ENCODE results near the gene NDOR1. TPM values are rescaled to one million over a fixed set of nuclear protein-coding genes. Genes with fewer than 3 reads are reported as not detected.

NDOR1 gene
- total RNA-seq, 1 donor from 2014 or later: 22.4 TPM

DNA sequence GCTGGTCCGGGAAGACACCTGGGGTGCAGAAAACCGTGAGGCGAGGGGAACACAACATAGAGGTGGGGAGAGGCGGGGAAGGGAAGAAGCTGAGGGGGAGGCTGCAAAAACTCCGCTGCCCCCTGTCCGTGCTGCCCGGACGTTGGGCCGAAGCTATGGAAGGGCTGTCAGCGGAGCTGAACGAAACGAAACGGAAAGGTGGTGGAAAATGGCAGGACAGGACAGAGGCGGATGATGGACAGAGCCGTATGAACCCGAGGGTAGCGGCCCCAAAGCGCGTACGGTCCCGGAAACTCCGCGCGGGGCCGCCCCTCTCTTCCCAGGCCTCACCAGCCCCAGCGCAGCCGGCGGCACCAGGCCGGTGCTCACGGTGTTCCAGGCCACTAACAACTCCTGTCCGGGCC, 17.4 kb upstream of the NDOR1 start:
- TF ChIP-seq, protein P1, sequence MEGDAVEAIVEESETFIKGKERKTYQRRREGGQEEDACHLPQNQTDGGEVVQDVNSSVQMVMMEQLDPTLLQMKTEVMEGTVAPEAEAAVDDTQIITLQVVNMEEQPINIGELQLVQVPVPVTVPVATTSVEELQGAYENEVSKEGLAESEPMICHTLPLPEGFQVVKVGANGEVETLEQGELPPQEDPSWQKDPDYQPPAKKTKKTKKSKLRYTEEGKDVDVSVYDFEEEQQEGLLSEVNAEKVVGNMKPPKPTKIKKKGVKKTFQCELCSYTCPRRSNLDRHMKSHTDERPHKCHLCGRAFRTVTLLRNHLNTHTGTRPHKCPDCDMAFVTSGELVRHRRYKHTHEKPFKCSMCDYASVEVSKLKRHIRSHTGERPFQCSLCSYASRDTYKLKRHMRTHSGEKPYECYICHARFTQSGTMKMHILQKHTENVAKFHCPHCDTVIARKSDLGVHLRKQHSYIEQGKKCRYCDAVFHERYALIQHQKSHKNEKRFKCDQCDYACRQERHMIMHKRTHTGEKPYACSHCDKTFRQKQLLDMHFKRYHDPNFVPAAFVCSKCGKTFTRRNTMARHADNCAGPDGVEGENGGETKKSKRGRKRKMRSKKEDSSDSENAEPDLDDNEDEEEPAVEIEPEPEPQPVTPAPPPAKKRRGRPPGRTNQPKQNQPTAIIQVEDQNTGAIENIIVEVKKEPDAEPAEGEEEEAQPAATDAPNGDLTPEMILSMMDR (IDR thresholded peaks at IDR 0.05; ENCODE audit: unreplicated experiment): no peak
- DNase-seq (ENCODE audit: low spot score in 2 of 2, unreplicated experiment in 2 of 2): no peak
- peak overlapping the region; percentile 93 for H3K4me3 Mint-ChIP-seq
- peak overlapping the region; percentile 93 for H3K27ac Mint-ChIP-seq
- no peaks in the 10 kb centered on the region for H3K27me3 Mint-ChIP-seq (ENCODE audit: low read depth)
- peaks cover 6% of the 10 kb centered on the region for H3K36me3 Mint-ChIP-seq
- H3K4me1 Mint-ChIP-seq: peaks cover 30% of the 10 kb centered on the region
- no peaks in the 10 kb centered on the region for H3K9me3 Mint-ChIP-seq

DNA sequence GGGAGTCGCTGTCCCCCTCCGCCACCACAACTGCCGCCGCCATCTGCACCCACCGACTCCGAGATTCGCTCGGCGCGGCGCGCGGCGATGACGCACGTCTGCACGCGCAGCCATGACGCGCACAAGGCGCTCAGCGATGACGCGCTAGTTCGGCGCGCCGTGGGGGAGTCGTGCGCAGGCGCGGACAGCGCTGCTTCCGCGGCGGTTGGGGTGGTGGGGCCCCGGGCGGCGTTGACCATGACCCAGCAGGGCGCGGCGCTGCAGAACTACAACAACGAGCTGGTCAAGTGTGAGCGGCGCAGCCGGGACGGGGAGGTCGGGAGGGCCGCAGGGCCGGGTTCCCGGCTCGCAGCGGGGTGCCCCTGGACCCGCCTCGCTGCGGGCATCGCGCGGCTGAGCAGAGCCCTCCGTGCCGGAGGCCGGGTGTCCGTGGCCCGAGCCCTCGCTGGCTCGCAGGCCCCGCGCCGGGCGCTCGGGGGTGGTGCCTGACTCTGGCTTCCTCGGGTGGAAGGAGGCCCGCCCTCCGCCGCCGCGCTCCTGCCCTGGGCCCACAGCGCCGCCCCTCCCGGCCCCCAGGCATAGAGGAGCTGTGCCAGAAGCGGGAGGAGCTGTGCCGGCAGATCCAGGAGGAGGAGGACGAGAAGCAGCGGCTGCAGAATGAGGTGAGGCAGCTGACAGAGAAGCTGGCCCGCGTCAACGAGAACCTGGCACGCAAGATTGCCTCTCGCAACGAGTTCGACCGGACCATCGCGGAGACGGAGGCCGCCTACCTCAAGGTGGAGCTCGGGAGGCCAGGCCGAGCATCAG, 16.8 kb upstream of the NDOR1 start, which contains the start of the genes ANAPC2 and SSNA1:
TSS of gene ANAPC2 (minus strand) at position 71 of the 807 bp plus-strand sequence. CDS start at position 43, 28 bp downstream.
TSS of gene SSNA1 (plus strand) at position 187 of the 807 bp plus-strand sequence. CDS start at position 238, 51 bp downstream.
- TF ChIP-seq, protein P1 (IDR thresholded peaks at IDR 0.05; ENCODE audit: unreplicated experiment): peak; percentile 12
- Mint-ChIP-seq H3K4me3 (peak within 1 kb of the TSS; percentile 94), H3K27ac (peak within 1 kb of the TSS; percentile 98), H3K9me3 (no peaks in the 10 kb centered on the region), H3K36me3 (peaks cover 3% of the 10 kb centered on the region), H3K4me1 (peaks cover 30% of the 10 kb centered on the region), H3K27me3 (ENCODE audit: low read depth) (no peaks in the 10 kb centered on the region)
- DNase-seq (ENCODE audit: low spot score in 2 of 2, unreplicated experiment in 2 of 2): peak; percentile 92 to 98

DNA sequence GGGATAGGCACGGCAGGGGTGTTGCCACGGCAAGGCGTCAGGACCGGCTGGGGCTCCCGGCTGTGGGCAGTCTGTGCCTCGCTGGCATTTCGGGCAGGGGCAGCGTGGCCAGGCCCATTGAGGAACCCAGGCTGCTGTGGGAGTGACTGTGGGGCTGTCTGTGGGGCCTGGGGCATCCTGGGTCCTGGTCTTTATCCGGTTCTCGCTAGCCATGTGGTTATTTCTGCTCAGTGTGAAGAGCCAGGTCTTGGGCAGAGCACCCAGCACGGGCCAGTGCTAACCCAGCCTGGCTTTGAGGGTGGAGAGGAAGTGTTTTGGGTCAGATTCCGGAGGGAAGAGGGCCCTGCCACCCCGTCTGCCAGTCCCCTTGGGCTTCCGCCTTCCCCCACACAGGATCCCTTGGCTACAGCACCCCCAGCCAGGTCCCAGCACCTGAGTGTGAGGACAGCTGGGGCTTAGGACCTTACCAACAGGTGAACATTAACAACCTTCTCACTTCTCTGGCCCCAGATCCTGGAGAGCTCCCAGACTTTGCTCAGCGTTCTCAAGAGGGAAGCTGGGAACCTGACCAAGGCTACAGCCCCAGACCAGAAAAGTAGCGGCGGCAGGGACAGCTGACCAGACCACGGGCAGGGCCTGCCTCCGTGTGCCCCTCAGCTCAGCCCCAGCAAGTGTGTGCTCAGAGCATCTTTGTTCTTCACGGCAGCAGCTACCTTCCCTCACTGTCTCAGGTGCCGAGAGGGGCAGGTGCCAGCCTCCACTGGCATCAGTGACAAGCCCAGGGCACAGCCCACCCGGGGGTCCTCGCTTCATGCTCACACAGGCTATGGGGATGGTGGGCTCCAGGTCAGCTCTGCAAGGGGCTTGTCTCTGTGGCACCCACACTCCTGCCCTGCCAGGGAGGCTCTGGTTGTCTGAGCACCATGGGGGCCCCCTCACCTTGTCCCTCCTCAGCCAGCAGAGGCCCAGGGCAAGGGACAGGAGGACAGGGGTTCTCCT, 15.9 kb upstream of the NDOR1 start:
- Mint-ChIP-seq H3K4me1 (peaks cover 30% of the 10 kb centered on the region), H3K36me3 (peaks cover 3% of the 10 kb centered on the region), H3K9me3 (no peaks in the 10 kb centered on the region), H3K27ac (peak overlapping the region; percentile 98), H3K4me3 (peak overlapping the region; percentile 94), H3K27me3 (ENCODE audit: low read depth) (no peaks in the 10 kb centered on the region)
- TF ChIP-seq, protein P1 (IDR thresholded peaks at IDR 0.05; ENCODE audit: unreplicated experiment): no peak
- no peak for DNase-seq (ENCODE audit: low spot score in 2 of 2, unreplicated experiment in 2 of 2)

DNA sequence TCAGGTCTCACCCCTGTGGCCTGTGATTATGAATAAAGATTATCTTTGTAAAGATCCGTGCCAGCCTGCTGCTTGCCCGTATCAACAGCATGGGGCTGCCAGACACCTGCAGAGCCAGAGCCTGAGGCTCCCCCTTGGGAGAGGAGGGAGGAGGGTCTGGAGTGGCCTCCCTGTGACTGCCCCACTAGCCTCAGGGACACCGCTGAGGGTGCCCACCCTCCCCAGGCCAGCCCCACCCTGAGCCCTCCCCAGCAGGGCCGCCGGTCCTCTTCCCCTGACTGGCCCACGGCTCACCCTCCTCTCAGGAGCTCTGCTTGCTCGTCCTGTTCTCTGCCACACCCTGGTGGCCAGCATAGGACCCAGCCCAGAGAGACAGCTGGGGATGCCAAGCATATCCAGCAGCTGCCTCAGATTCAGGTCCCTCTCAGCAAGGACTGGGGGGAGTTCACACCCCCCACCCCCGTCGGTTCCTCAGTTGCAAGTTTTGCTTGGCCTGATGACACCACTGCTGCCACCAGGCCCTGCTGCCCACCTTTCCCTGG, 15.1 kb upstream of the NDOR1 start:
- no peaks in the 10 kb centered on the region for H3K9me3 Mint-ChIP-seq
- no peak for DNase-seq (ENCODE audit: low spot score in 2 of 2, unreplicated experiment in 2 of 2)
- H3K4me3 Mint-ChIP-seq: peak overlapping the region; percentile 94
- H3K4me1 Mint-ChIP-seq: peaks cover 34% of the 10 kb centered on the region
- no peaks in the 10 kb centered on the region for H3K27me3 Mint-ChIP-seq (ENCODE audit: low read depth)
- TF ChIP-seq, protein P1 (IDR thresholded peaks at IDR 0.05; ENCODE audit: unreplicated experiment): no peak
- H3K27ac Mint-ChIP-seq: peak overlapping the region; percentile 82
- peaks cover 3% of the 10 kb centered on the region for H3K36me3 Mint-ChIP-seq

DNA sequence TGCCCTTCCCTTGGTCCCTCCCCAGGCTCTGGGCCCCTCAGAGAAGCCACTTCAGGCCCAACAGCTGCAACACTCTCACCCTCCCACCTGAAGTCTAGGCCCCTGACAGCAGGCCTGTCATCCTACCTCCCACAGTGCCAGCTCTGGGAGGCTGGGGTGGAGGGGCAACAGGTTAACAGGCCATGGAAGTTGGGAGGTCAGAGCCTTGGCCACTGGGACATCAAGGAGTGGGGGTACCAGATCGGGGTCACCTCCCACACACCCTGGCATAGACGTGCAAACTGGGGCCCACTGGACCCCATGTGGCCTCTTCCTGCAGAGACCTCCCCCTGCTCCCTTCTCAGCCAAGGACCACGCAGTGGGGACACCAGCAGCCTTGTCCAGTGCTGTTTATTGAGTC, 14.3 kb upstream of the NDOR1 start:
- Mint-ChIP-seq H3K4me1 (peaks cover 36% of the 10 kb centered on the region), H3K27ac (peak overlapping the region; percentile 82), H3K9me3 (no peaks in the 10 kb centered on the region), H3K27me3 (ENCODE audit: low read depth) (no peaks in the 10 kb centered on the region), H3K36me3 (peaks cover 3% of the 10 kb centered on the region), H3K4me3 (peak overlapping the region; percentile 62)
- TF ChIP-seq, protein P1 (IDR thresholded peaks at IDR 0.05; ENCODE audit: unreplicated experiment): no peak
- no peak for DNase-seq (ENCODE audit: low spot score in 2 of 2, unreplicated experiment in 2 of 2)
